Gastroesophageal sphincter (tissue), 4 donors: ENCODE measurements around the gene TENM3. TPM values are rescaled to one million over a fixed set of nuclear protein-coding genes. Genes with fewer than 3 reads are reported as not detected.
"Not testable (repeated sequence)": the region's sequence is repeated elsewhere in the genome, so short reads cannot be mapped to it uniquely, and the experiment has no call there.

ENCODE experiments used
- ATAC-seq: fragments of 150-250 bp; one replicate; pipeline ENCODE4 v1.9.1; 2016; ENCODE audit warnings: mild to moderate bottlenecking, moderate library complexity
- H3K27ac ChIP-seq, 4 donors: fragments of 200-600 bp; sonication (generic) in 3 of 4; 1 replicate in 3 of 4; 2 replicates in 1 of 4; pipeline ENCODE4 v1.5.1; 2016 to 2019
- H3K27me3 ChIP-seq: fragments of 200-600 bp; sonication (generic); one replicate; pipeline ENCODE4 v1.5.1; 2019
- H3K36me3 ChIP-seq, 2 donors: fragments of 200-600 bp; sonication (generic); one replicate each; pipeline ENCODE4 v1.5.1; 2019; ENCODE audit warnings: control low read depth in 1 of 2
- H3K4me1 ChIP-seq, 3 donors: fragments of 200-600 bp; sonication (generic); 1 replicate in 2 of 3; 2 replicates in 1 of 3; pipeline ENCODE4 v1.5.1; 2016 to 2019; ENCODE audit warnings: control low read depth in 2 of 3
- H3K4me3 ChIP-seq, 2 donors: fragments of 200-600 bp; sonication (generic); one replicate each; pipeline ENCODE4 v1.5.1; 2019; ENCODE audit warnings: mild to moderate bottlenecking in 1 of 2, moderate library complexity in 1 of 2
- H3K9me3 ChIP-seq, 3 donors: fragments of 200-600 bp; sonication (generic); one replicate each; pipeline ENCODE4 v1.5.1; 2017 to 2019; ENCODE audit warnings: control low read depth in 2 of 3
- EP300 ChIP-seq: sonication (generic); formaldehyde crosslinking; IDR thresholded peaks from one replicate; pipeline ENCODE4 v1.6.1; 2017; ENCODE audit warnings: antibody characterized with exemption, mild to moderate bottlenecking
- POLR2A ChIP-seq, 2 donors: fragments of 450-650 bp; IDR thresholded peaks; one replicate each; pipeline ENCODE4 v1.6.1; 2017; ENCODE audit warnings: antibody characterized with exemption in 2 of 2, mild to moderate bottlenecking in 2 of 2, moderate library complexity in 1 of 2
- POLR2AphosphoS5 ChIP-seq: sonication (generic); formaldehyde crosslinking; IDR thresholded peaks from one replicate; pipeline ENCODE4 v1.6.1; 2017; ENCODE audit warnings: antibody characterized with exemption
- whole genome bisulfite sequencing, 2 donors: methylation state at CpG; one replicate each; pipeline ENCODE4 v1.1.5; 2018; ENCODE audit warnings: low coverage in 1 of 2; 5-methylcytosine and 5-hydroxymethylcytosine counted together
- total RNA-seq, 4 donors: library from RNA; depleted of rRNA; stranded (reverse); fragments of >200 nt; gene quantifications; one replicate each; pipeline ENCODE4 v1.1.0, GENCODE V29; 2016
- TF ChIP-seq, protein P1 (sequence below), 4 experiments: fragments of 200-600 bp in 2 of 4; fragments of 450-650 bp in 2 of 4; sonication (generic) in 1 of 4; IDR thresholded peaks; one replicate each; pipeline ENCODE4 v1.5.1; 2017 to 2019; ENCODE audit warnings: antibody characterized with exemption in 4 of 4, mild to moderate bottlenecking in 2 of 4, moderate library complexity in 2 of 4

TENM3 gene
- total RNA-seq, 4 donors from 2014 or later, result 8.2 to 39.9 (median 15.8) TPM

DNA sequence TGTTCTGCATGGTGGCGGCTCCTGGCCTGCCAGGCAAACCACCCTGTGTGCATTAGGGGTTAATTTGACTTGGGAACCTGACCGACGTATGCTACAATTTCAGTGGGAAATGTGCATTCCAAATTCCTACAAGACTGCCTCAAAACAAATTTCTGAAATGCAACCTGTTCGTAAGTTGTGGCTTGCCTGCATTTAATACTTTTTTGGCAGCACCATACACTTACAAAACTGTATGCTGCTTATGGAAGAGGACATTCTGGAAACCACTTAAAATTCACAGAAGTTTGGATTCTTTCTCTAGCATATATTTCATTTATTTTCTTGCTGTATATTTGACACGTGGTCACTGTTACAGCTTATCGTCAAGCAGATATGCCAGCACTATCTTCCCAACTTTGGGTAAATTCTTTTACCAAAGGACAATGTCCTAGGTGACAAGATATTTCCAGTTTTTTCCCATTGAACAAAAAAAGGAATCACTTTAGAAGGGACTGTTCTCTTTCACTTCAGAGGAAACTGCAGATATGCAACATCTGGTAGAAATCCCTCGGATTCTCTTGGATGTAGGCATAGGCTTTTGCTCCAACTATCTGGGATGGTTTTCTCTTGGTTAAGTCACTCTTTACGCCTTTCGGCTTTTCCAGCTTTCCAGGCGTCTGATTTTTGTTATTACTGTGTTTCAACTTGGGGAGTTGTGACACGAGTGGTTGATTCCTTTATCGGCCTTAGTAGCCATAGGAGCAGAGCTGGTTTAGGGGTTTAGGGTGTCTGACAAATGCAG lies 9.7 kb upstream of the TENM3 start:
- Histone ChIP-seq H3K4me3 (no peak overlapping the region), H3K4me1 (no peaks in the 10 kb centered on the region), H3K27ac (no peak overlapping the region), H3K9me3 (no peaks in the 10 kb centered on the region), H3K27me3 (no peaks in the 10 kb centered on the region), H3K36me3 (no peaks in the 10 kb centered on the region)
- TF ChIP-seq POLR2AphosphoS5, result no peak
- TF ChIP-seq EP300, result no peak
- TF ChIP-seq POLR2A (IDR thresholded peaks at IDR 0.05), result no peak
- TF ChIP-seq, protein P1, sequence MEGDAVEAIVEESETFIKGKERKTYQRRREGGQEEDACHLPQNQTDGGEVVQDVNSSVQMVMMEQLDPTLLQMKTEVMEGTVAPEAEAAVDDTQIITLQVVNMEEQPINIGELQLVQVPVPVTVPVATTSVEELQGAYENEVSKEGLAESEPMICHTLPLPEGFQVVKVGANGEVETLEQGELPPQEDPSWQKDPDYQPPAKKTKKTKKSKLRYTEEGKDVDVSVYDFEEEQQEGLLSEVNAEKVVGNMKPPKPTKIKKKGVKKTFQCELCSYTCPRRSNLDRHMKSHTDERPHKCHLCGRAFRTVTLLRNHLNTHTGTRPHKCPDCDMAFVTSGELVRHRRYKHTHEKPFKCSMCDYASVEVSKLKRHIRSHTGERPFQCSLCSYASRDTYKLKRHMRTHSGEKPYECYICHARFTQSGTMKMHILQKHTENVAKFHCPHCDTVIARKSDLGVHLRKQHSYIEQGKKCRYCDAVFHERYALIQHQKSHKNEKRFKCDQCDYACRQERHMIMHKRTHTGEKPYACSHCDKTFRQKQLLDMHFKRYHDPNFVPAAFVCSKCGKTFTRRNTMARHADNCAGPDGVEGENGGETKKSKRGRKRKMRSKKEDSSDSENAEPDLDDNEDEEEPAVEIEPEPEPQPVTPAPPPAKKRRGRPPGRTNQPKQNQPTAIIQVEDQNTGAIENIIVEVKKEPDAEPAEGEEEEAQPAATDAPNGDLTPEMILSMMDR (IDR thresholded peaks at IDR 0.05), result no peak
- ATAC-seq, result no peak
- WGBS, 2 donors, result 68 to 70% methylated on average over 9 to 12 of the region's 12 CpGs

DNA sequence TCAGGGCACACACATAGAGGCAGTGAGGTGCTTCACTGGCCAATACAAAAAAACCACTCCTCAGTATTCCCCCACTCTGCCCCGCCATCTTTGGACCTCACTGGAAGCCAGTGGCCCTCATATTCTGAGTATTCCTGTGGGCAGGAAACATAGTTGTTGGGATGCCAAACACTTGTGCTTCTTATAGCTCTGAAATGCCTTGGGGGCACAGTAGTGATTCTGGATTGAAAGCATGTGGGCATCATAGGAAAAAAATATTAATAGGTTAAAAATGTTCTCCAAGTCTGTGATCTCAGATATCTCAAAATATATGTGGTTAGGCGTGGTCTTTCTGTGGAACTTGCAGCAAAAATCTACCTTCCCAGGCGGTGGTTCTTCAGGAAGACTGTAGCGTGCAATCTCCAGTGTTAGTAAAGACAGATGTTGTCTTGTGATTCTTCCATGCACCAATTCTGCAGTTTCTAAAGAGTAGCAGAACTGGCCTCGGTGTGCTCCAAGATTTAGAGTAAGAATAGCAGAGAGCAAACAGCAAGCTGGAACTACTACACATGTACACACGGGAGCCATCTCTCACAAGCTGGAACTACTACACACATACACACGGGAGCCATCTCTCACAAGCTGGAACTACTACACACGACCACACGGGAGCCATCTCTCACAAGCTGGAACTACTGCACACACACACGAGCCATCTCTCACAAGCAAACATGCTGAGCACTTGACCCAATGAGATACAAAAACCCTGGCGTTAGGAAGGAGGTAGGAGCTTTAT lies 8.0 kb upstream of the TENM3 start:
- Histone ChIP-seq H3K27me3 (no peaks in the 10 kb centered on the region), H3K36me3 (no peaks in the 10 kb centered on the region), H3K27ac (no peak overlapping the region), H3K4me1 (no peaks in the 10 kb centered on the region), H3K4me3 (no peak overlapping the region), H3K9me3 (no peaks in the 10 kb centered on the region)
- 63 to 97% methylated on average over 4 to 11 of the region's 11 CpGs for WGBS, 2 donors
- no peak for TF ChIP-seq POLR2A (IDR thresholded peaks at IDR 0.05)
- no peak for TF ChIP-seq POLR2AphosphoS5
- TF ChIP-seq, protein P1 (IDR thresholded peaks at IDR 0.05), result no peak
- no peak for TF ChIP-seq EP300
- ATAC-seq, result no peak

DNA sequence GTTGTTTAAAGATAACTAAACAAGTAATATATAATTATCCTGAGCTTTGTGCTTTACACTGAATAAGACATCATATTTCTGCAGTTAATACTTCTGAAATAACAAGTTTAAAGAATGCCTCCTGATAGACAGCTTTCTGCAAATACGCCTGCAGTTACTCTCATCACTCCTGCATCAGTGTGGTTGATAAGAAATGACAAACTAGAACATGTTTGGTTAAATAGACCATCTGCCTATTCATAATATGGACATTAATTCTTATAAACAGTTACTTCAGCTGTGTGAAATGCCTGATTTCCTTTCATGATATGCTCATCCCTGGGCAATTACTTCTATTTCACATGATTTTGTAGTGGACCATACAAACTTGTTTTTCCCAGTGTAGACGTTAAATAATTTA lies 7.0 kb upstream of the TENM3 start:
- Histone ChIP-seq H3K4me3 (no peak overlapping the region), H3K27me3 (no peaks in the 10 kb centered on the region), H3K9me3 (no peaks in the 10 kb centered on the region), H3K4me1 (no peaks in the 10 kb centered on the region), H3K36me3 (no peaks in the 10 kb centered on the region), H3K27ac (no peak overlapping the region)
- ATAC-seq, result no peak
- 50 to 58% methylated on average over 2 of the region's 2 CpGs for WGBS, 2 donors
- no peak for TF ChIP-seq EP300
- TF ChIP-seq, protein P1 (IDR thresholded peaks at IDR 0.05), result no peak
- TF ChIP-seq POLR2AphosphoS5, result no peak
- no peak for TF ChIP-seq POLR2A (IDR thresholded peaks at IDR 0.05)

DNA sequence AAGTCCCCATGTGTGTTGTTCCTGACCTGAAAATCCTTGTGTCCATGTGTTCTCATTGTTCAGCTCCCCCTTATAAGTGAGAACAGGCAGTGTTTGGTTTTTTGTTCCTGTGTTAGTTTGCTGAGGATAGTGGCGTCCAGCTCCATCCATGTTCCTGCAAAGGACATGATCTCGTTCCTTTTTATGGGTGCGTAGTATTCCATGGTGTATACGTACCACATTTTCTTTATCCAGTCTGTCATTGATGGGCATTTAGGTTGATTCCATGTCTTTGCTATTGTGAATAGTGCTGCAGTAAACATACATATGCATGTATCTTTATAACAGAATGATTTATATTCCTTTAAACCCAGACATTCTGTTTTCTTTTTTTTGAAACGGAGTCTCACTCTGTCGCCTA lies 6.2 kb upstream of the TENM3 start:
- not testable (repeated sequence) for H3K9me3 ChIP-seq, H3K27me3 ChIP-seq, H3K4me3 ChIP-seq, H3K36me3 ChIP-seq, ATAC-seq, H3K27ac ChIP-seq, H3K4me1 ChIP-seq
- 94 to 96% methylated on average over 4 to 6 of the region's 6 CpGs for WGBS, 2 donors

DNA sequence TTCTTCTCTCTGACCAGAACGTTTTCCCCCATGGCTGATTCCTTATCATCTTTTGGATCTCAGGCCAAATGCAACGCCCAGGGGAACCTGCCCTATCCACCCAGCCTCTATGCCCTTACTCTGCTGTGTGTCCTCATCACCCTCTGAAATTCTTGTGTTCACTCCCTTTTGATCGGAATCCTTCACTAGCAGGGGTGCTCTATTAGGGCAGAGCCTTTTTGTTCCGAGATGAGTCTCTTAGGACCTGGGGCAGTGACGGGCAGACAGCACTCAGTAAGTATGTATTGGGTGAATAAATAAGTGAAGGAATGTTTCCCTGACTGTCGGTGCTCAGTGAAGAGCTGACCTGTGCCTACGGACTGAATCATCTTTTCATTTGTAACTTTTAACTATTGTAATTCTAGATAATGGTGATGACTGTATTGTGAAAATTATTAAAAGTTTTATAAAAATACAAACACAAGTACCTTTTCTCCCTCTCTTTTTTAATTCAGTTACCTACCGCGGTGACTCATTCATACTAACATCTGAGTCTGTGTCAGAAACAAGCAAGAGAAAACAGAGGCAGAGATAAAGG lies 4.8 kb upstream of the TENM3 start:
- TF ChIP-seq POLR2AphosphoS5, result no peak
- TF ChIP-seq, protein P1 (IDR thresholded peaks at IDR 0.05), result no peak
- no peak for TF ChIP-seq POLR2A (IDR thresholded peaks at IDR 0.05)
- no peak for TF ChIP-seq EP300
- H3K4me1 ChIP-seq, result no peaks in the 10 kb centered on the region
- H3K4me3 ChIP-seq, result no peak overlapping the region
- WGBS, 2 donors, result 57 to 63% methylated on average over 5 to 7 of the region's 9 CpGs
- no peak overlapping the region for H3K27ac ChIP-seq
- no peaks in the 10 kb centered on the region for H3K9me3 ChIP-seq
- H3K36me3 ChIP-seq, result no peaks in the 10 kb centered on the region
- no peaks in the 10 kb centered on the region for H3K27me3 ChIP-seq
- ATAC-seq, result no peak
